ENCODE data around the gene CPA4. TPM values are rescaled to one million over a fixed set of nuclear protein-coding genes. Genes with fewer than 3 reads are reported as not detected.

Gene CPA4
- total RNA-seq, 1 experiment from 2014 or later: 16.8 TPM

GRCh38 chr7:130301501-130302020 is 8.6 kb downstream of the CPA4 start:
- DNase-seq (ENCODE audit: low read depth): no peak

DNA sequence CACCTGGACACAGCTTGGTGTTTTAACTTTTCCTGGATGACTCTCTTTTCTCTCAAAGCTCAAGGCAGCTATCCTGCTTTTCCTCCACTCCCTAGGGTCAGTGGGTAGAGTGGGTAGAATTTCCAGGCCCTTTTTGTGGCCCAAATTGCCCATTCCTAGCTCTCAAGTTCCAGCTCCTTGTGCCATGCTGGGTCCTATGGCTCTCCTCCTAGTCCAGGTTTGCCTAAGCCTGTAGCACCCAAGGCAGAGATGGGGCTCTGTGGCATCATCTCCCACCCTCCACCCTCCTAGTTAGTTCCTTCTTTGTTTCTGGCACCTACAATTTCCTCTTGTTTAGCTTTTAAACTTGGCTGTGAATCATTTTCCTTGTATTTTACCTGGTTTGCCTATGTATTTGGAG is 9.7 kb downstream of the CPA4 start:
- no peak for DNase-seq (ENCODE audit: low read depth)

DNA sequence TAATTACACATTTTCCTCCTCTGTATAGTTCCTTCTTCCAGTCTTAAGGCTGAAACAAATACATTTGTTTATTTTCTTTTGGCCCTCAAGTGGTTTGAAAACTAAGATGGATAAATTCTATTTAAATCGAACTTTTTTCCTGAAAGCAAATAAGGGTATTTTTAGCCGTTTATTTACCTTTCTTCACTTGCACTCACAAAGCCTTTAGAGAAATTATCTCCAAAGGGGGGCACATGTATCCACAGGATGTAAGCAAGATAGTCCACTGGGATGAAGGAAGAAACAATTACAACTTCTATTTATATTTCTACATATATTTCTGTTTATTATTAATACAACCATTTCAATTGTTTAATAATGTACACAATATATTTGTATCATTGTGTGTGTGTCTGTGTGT is 10.2 kb downstream of the CPA4 start:
- no peak for DNase-seq (ENCODE audit: low read depth)

GRCh38 chr7:130303551-130303950 is 10.6 kb downstream of the CPA4 start:
- DNase-seq (ENCODE audit: low read depth): no peak

GRCh38 chr7:130303982-130304381 is 11.0 kb downstream of the CPA4 start:
- DNase-seq (ENCODE audit: low read depth): peak; percentile 14

- DNase-seq (ENCODE audit: low read depth): no peak
Observed at GRCh38 chr7:130304878-130305277, 11.9 kb downstream of the CPA4 start.

- no peak for DNase-seq (ENCODE audit: low read depth)
Observed at GRCh38 chr7:130305433-130306042, 12.6 kb downstream of the CPA4 start.

GRCh38 chr7:130309986-130310385 is 17.0 kb downstream of the CPA4 start:
- no peak for DNase-seq (ENCODE audit: low read depth)

- no peak for DNase-seq (ENCODE audit: low read depth)
Observed at GRCh38 chr7:130314305-130314704, 21.3 kb downstream of the CPA4 start.

- DNase-seq (ENCODE audit: low read depth): no peak
Observed at GRCh38 chr7:130319541-130319940, 26.6 kb downstream of the CPA4 start.

GRCh38 chr7:130321542-130322229 is 28.7 kb downstream of the CPA4 start:
- peak; percentile 64 for DNase-seq (ENCODE audit: low read depth)

- no peak for DNase-seq (ENCODE audit: low read depth)
Observed at GRCh38 chr7:130322615-130323014, 29.7 kb downstream of the CPA4 start.

GRCh38 chr7:130324306-130324943 is 31.5 kb downstream of the CPA4 start:
- DNase-seq (ENCODE audit: low read depth): no peak

DNA sequence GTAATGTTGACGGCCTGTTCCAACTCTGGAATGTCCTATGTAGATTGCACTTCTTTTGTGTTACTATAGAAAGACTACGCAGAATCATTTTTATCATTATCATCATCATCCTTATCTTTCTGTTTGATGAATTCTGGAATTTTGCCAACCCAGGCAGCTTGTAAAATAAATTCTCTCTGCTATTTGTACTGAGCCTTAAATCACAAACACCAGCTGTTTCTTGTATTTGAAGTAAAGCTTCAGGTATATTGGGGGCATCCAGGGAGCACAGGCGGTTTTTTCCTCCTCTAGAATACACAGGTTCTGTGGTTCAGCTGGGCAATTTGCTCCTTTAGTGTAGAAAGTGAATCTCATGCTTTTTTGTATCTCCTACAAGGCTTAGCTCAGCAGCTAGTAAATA is 36.7 kb downstream of the CPA4 start:
- DNase-seq (ENCODE audit: low read depth): no peak

- DNase-seq (ENCODE audit: low read depth): no peak
Observed at GRCh38 chr7:130332259-130333053, 39.5 kb downstream of the CPA4 start.

GRCh38 chr7:130333832-130334231 is 40.9 kb downstream of the CPA4 start:
- DNase-seq (ENCODE audit: low read depth): no peak

DNA sequence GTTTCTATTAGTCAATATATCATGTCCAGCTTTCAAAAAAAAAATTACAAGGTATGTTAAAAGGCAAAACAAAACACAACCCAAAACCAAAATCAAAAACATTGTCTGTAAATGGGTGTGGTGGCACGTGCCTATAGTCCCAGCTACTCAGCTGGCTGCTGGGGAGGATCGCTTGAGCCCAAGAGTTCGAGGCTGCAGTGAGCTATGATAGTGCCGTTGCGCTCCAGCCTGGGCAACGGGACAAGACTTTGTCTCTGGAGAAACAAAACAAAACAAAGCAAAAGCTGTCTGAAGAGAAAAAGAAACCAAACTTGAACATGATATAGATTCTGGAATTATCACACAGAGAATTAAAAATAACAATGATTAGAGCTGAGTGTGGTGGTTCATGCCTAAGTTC is 41.3 kb downstream of the CPA4 start:
- DNase-seq (ENCODE audit: low read depth): no peak

GRCh38 chr7:130337410-130337971 is 44.5 kb downstream of the CPA4 start:
- no peak for DNase-seq (ENCODE audit: low read depth)

DNA sequence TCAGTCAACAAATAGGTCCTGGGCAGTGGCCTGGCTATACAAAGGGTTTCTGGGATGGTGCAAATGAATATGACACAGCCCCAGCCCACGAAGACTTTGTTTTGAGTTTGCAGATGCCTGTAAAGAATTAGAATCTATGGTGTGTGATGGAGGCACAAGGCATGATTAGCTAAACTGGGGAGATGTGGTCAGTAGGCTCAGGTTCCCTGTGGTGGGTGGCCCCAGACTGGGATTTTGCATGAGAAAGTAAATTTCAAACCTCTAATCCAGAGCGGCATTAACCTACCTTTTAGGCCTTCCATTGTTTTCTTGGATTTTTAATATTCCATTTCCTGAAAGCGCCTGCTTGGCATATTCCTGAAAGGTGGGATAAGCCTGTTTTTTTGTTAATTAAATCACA is 45.3 kb downstream of the CPA4 start:
- no peak for DNase-seq (ENCODE audit: low read depth)

DNA sequence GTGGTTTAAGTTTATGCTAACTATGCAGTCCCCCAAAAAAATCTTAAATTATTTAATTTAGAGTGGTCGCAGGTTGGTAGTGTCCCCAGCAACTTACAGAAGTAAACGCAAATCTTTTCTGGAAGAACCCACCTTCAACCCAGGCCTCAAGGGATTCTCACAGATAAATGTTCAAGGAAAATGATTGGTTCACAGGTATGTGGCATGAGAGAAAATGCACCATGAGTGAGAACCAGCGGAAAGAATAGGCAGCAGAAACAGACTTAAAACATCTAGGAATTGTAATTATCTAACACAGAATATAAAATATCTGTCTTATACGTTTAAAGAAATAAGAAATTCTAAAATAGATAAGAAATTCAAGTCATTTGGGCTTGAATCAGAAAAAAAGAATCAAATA is 48.9 kb downstream of the CPA4 start:
- no peak for DNase-seq (ENCODE audit: low read depth)

DNA sequence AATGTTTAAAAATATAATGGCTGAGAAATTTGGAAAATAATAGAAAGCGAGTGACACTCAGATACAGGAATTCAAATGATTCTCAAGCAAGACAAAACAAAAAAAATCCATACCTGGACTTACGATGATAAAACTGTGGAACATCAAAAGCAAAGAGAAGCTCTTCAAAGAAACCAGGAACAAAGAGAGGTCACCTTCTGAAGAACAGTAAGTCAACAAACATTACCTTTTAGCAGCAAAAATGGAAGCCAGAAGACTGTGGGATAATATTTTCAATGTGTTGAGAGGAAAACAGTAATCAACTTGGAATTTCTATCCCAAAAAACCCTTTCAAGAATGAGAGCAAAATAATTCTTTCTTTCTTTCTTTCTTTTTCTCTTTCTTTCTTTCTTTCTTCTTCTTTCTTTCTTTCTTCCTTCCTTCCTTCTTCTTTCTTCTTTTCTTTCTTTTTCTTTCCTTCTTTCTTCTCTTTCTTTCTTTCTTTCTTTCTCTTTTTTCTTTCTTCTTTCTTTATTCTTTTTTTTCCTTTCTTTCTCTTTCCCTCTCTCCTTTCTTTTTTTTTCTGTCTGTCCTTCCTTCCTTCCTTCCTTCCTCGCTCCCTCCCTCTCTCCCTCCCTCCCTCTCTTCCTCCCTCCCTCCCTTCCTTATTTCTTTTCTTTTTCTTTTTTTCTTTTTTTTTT is 49.9 kb downstream of the CPA4 start:
- no peak for DNase-seq (ENCODE audit: low read depth)
